Endothelial cell of umbilical vein (primary cell): ENCODE data around the gene FAM3C.

Experiments used
- CTCF ChIP-seq, 2 donors: IDR thresholded peaks; 1 replicate in 1 of 2; 2 replicates in 1 of 2; pipeline ENCODE4 v1.5.1; 2011; ENCODE audit warnings: low read length in 2 of 2, mild to moderate bottlenecking in 2 of 2, moderate library complexity in 2 of 2, control low read depth in 1 of 2, inconsistent platforms in 1 of 2, low read depth in 1 of 2; ENCODE audit not compliant: insufficient read depth in 1 of 2; ENCODE audit errors: extremely low read depth in 1 of 2
- EZH2 ChIP-seq: IDR thresholded peaks from 2 replicates; pipeline ENCODE4 v1.6.1; 2012; ENCODE audit warnings: borderline replicate concordance, low read depth, mild to moderate bottlenecking, moderate library complexity, low read length, inconsistent platforms; ENCODE audit not compliant: severe bottlenecking
- FOS ChIP-seq: IDR thresholded peaks from 2 replicates; pipeline ENCODE4 v1.6.1; 2011; ENCODE audit warnings: mild to moderate bottlenecking, low read length, moderate library complexity, borderline replicate concordance; ENCODE audit not compliant: insufficient read depth
- MAX ChIP-seq: IDR thresholded peaks from 2 replicates; pipeline ENCODE4 v1.6.1; 2011; ENCODE audit not compliant: insufficient read depth, insufficient read length
- MYC ChIP-seq: IDR thresholded peaks from one replicate; pipeline ENCODE4 v1.6.1; 2011; ENCODE audit warnings: mild to moderate bottlenecking, low read depth, low read length
- POLR2A ChIP-seq: IDR thresholded peaks from 2 replicates; pipeline ENCODE4 v1.6.1; 2012; ENCODE audit warnings: low read depth, mild to moderate bottlenecking, control low read depth, low read length
- POLR2AphosphoS5 ChIP-seq: IDR thresholded peaks from 2 replicates; pipeline ENCODE4 v1.6.1; 2012; ENCODE audit warnings: low read depth, mild to moderate bottlenecking, control low read depth, low read length, moderate library complexity; ENCODE audit not compliant: insufficient read depth

GRCh38 chr7:121393005-121393366 is 3.1 kb downstream of the FAM3C start:
- TF ChIP-seq EZH2: no peak
- no peak for TF ChIP-seq CTCF (IDR thresholded peaks at IDR 0.05; ENCODE audit: extremely low read depth in 1 of 2, insufficient read depth in 1 of 2, low read depth in 1 of 2, low read length in 2 of 2)
- no peak for TF ChIP-seq FOS
- no peak for TF ChIP-seq MAX
- TF ChIP-seq POLR2A: no peak
- TF ChIP-seq POLR2AphosphoS5: no peak
- TF ChIP-seq MYC: no peak
